ENCODE results near the gene COBLL1.

DNA sequence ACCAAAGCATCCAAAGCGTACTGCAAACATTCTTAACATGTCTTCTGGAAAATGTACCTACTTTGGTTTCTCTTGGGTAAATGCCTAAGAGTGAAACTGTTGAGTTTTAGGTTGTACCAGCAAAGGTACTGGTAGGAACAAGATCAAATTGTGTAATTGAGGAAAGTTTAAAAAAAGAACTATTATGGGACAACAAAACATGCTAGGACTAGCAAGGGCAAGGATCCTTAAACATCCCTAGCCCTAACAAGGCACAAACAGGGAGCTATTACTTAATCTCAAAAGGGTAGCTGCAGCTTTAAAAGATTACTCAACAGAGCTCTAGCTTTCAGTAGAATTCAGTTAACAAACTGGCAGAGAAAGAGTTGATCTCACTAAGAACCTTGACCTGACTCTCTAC is 164.4 kb downstream of the COBLL1 start:
- TF ChIP-seq, protein P1, sequence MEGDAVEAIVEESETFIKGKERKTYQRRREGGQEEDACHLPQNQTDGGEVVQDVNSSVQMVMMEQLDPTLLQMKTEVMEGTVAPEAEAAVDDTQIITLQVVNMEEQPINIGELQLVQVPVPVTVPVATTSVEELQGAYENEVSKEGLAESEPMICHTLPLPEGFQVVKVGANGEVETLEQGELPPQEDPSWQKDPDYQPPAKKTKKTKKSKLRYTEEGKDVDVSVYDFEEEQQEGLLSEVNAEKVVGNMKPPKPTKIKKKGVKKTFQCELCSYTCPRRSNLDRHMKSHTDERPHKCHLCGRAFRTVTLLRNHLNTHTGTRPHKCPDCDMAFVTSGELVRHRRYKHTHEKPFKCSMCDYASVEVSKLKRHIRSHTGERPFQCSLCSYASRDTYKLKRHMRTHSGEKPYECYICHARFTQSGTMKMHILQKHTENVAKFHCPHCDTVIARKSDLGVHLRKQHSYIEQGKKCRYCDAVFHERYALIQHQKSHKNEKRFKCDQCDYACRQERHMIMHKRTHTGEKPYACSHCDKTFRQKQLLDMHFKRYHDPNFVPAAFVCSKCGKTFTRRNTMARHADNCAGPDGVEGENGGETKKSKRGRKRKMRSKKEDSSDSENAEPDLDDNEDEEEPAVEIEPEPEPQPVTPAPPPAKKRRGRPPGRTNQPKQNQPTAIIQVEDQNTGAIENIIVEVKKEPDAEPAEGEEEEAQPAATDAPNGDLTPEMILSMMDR (optimal IDR thresholded peaks at IDR 0.05 in 1 of 3, IDR thresholded peaks at IDR 0.05 in 1 of 3, conservative IDR thresholded peaks at IDR 0.05 in 1 of 3; ENCODE audit: extremely low read depth in 1 of 3, insufficient read depth in 2 of 3, low read length in 3 of 3), result no peak
- no peak for TF ChIP-seq EZH2 (IDR thresholded peaks at IDR 0.05; ENCODE audit: low read length)
